HepG2 (cell line): ENCODE data around the gene CDKN1A. TPM values are rescaled to one million over a fixed set of nuclear protein-coding genes. Genes with fewer than 3 reads are reported as not detected.

ENCODE experiments used
- MAZ ChIP-seq, 2 experiments: sonication (generic) in 1 of 2; formaldehyde crosslinking in 1 of 2; IDR thresholded peaks; 2 replicates each; pipeline versions ENCODE4 v1.5.0 to v1.6.1; 2012 to 2020; ENCODE audit warnings: low read depth in 2 of 2, mild to moderate bottlenecking in 2 of 2, borderline replicate concordance in 1 of 2, improper control_type of control experiment in 1 of 2, low read length in 1 of 2, missing genetic modification reagents in 1 of 2, moderate library complexity in 1 of 2
- MED13 ChIP-seq: sonication (generic); formaldehyde crosslinking; IDR thresholded peaks from 2 replicates; pipeline ENCODE4 v1.5.0; 2020; ENCODE audit warnings: missing genetic modification reagents
- PAXIP1 ChIP-seq: sonication (generic); formaldehyde crosslinking; conservative IDR thresholded peaks from 2 replicates; pipeline ENCODE4 v1.4.0; 2020; ENCODE audit warnings: mild to moderate bottlenecking, missing genetic modification reagents, moderate library complexity
- REPIN1 ChIP-seq: sonication (generic); formaldehyde crosslinking; IDR thresholded peaks from 2 replicates; pipeline ENCODE4 v1.8.0; 2022; ENCODE audit warnings: missing genetic modification reagents, low read depth, mild to moderate bottlenecking, borderline replicate concordance
- ZFP90 ChIP-seq: sonication (generic); formaldehyde crosslinking; IDR thresholded peaks from 2 replicates; pipeline ENCODE4 v1.8.0; 2022; ENCODE audit warnings: missing genetic modification reagents, mild to moderate bottlenecking, inconsistent platforms, borderline replicate concordance
- ZFX ChIP-seq: sonication (generic); formaldehyde crosslinking; IDR thresholded peaks from 2 replicates; pipeline ENCODE4 v1.4.0; 2020; ENCODE audit warnings: mild to moderate bottlenecking, low read depth, missing genetic modification reagents, moderate library complexity
- ZNF232 ChIP-seq: sonication (generic); formaldehyde crosslinking; IDR thresholded peaks from 2 replicates; pipeline ENCODE4 v1.4.0; 2020; ENCODE audit warnings: missing genetic modification reagents, borderline replicate concordance
- ZNF296 ChIP-seq: sonication (generic); formaldehyde crosslinking; conservative IDR thresholded peaks from 2 replicates; pipeline ENCODE4 v1.5.0; 2020; ENCODE audit warnings: mild to moderate bottlenecking, missing genetic modification reagents
- ZNF616 ChIP-seq: sonication (generic); formaldehyde crosslinking; IDR thresholded peaks from 2 replicates; pipeline ENCODE4 v1.5.0; 2020; ENCODE audit warnings: low read depth, mild to moderate bottlenecking, missing genetic modification reagents
- ZNF687 ChIP-seq: sonication (generic); formaldehyde crosslinking; IDR thresholded peaks from 2 replicates; pipeline ENCODE4 v1.5.1; 2020; ENCODE audit warnings: mild to moderate bottlenecking, missing genetic modification reagents, moderate library complexity
- ZSCAN22 ChIP-seq: sonication (generic); formaldehyde crosslinking; IDR thresholded peaks from 2 replicates; pipeline ENCODE4 v1.4.0; 2020; ENCODE audit warnings: mild to moderate bottlenecking, missing genetic modification reagents
- polyA plus RNA-seq, 8 experiments: library from polyadenylated mRNA; depleted of rRNA in 3 of 8; stranded (reverse) in 7 of 8; unstranded in 1 of 8; fragments of >200 nt; fragmentation: Illumina TruSeq in 4 of 8; extraction: Trizol in 4 of 8; gene quantifications; 2 replicates each; pipeline versions ENCODE4 v1.2.1 to v1.2.3, GENCODE V29; 2011 to 2016; ENCODE audit warnings: low read depth in 4 of 8, missing spikeins in 1 of 8, mixed read lengths in 1 of 8; ENCODE audit not compliant: insufficient read depth in 1 of 8
- total RNA-seq, 5 experiments: library from RNA; depleted of rRNA; stranded (reverse); fragments of >200 nt; fragmentation: Illumina TruSeq; extraction: Trizol; gene quantifications; 2 replicates each; pipeline ENCODE4 v1.2.3, GENCODE V29; 2016; ENCODE audit warnings: low read depth in 1 of 5
- TF ChIP-seq, protein P1 (sequence below): sonication (generic); formaldehyde crosslinking; IDR thresholded peaks from 2 replicates; pipeline ENCODE4 v1.4.0; 2020; ENCODE audit warnings: mild to moderate bottlenecking, missing genetic modification reagents
- TF ChIP-seq, protein P2 (sequence below): sonication (generic); formaldehyde crosslinking; IDR thresholded peaks from 2 replicates; pipeline ENCODE4 v1.4.0; 2020; ENCODE audit warnings: missing genetic modification reagents

The CDKN1A gene
- total and polyA plus RNA-seq, 2 of the 13 experiments (the other 11 are each of a cell fraction or from before 2014, with no cell fraction given), result 60.7 to 92.1 TPM

DNA sequence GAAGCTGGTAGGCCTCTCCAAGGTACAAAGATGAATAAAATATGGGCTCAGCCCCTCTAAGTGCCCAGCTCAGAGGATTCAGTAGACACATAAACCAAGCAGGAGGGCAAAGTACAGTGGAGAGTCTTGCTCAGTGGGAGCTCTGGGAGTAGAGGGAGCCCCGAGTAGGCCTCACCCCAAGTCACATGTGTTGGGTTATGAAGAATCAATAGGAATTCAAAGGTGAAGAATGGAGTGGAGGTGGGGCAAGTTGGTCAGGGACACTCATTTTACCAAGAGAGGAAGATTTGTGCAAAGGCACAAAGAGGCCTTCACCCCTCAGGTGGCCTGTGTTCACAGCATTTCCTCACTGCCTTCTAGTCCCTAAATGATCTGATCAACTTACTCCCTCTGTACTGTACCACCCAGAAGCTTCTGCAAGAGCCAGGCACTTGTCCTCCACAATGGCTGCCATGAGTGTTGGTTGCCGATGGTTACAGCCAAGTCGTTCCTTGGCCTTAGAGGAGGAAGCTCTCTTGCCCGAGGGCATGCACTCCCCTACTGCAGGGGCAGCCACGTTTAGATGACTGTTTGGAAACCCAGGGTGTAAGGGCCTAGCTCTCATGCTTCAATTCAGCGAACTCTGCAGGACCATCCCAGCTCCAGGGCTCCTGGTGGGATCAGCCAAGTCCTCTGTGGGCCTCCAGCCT, 6.7 kb upstream of the CDKN1A start (continued):
- TF ChIP-seq, protein P1, sequence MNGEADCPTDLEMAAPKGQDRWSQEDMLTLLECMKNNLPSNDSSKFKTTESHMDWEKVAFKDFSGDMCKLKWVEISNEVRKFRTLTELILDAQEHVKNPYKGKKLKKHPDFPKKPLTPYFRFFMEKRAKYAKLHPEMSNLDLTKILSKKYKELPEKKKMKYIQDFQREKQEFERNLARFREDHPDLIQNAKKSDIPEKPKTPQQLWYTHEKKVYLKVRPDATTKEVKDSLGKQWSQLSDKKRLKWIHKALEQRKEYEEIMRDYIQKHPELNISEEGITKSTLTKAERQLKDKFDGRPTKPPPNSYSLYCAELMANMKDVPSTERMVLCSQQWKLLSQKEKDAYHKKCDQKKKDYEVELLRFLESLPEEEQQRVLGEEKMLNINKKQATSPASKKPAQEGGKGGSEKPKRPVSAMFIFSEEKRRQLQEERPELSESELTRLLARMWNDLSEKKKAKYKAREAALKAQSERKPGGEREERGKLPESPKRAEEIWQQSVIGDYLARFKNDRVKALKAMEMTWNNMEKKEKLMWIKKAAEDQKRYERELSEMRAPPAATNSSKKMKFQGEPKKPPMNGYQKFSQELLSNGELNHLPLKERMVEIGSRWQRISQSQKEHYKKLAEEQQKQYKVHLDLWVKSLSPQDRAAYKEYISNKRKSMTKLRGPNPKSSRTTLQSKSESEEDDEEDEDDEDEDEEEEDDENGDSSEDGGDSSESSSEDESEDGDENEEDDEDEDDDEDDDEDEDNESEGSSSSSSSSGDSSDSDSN, result peak; percentile 28; the same call in 1 of the 2 replicates
- TF ChIP-seq REPIN1 (CRISPR knock-in tag), result no peak
- TF ChIP-seq ZNF232, result peak; percentile 29; the same call in 1 of the 2 replicates
- peak; percentile 68 for TF ChIP-seq ZFX (CRISPR knock-in tag)
- no peak for TF ChIP-seq MAZ (IDR thresholded peaks at IDR 0.05; ENCODE audit: borderline replicate concordance, low read depth, low read length)
- no peak for TF ChIP-seq MAZ (CRISPR knock-in tag; IDR thresholded peaks at IDR 0.05; ENCODE audit: low read depth)
- no peak for TF ChIP-seq MED13
- TF ChIP-seq ZSCAN22, result no peak
- TF ChIP-seq ZFP90, result 0 out of 2 replicates have a peak, but pooled peaks have one; percentile 20
- 0 out of 2 replicates have a peak, but pooled peaks have one; percentile 50 for TF ChIP-seq ZNF616 (CRISPR knock-in tag)
- TF ChIP-seq PAXIP1 (CRISPR knock-in tag), result 0 out of 2 replicates have a peak, but pooled peaks have one; percentile 55
- TF ChIP-seq ZNF296 (CRISPR knock-in tag), result 0 out of 2 replicates have a peak, but pooled peaks have one; percentile 47
- TF ChIP-seq, protein P2, sequence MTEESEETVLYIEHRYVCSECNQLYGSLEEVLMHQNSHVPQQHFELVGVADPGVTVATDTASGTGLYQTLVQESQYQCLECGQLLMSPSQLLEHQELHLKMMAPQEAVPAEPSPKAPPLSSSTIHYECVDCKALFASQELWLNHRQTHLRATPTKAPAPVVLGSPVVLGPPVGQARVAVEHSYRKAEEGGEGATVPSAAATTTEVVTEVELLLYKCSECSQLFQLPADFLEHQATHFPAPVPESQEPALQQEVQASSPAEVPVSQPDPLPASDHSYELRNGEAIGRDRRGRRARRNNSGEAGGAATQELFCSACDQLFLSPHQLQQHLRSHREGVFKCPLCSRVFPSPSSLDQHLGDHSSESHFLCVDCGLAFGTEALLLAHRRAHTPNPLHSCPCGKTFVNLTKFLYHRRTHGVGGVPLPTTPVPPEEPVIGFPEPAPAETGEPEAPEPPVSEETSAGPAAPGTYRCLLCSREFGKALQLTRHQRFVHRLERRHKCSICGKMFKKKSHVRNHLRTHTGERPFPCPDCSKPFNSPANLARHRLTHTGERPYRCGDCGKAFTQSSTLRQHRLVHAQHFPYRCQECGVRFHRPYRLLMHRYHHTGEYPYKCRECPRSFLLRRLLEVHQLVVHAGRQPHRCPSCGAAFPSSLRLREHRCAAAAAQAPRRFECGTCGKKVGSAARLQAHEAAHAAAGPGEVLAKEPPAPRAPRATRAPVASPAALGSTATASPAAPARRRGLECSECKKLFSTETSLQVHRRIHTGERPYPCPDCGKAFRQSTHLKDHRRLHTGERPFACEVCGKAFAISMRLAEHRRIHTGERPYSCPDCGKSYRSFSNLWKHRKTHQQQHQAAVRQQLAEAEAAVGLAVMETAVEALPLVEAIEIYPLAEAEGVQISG (CRISPR knock-in tag), result peak; percentile 29; the same call in 1 of the 2 replicates
- peak; percentile 56 for TF ChIP-seq ZNF687 (CRISPR knock-in tag)
